ENCODE data around the gene RPLP2.

The RPLP2 gene

GRCh38 chr11:853682-854448 lies 44.1 kb downstream of the RPLP2 start:
- DNase-seq, result no peak

GRCh38 chr11:854601-855329 lies 45.0 kb downstream of the RPLP2 start:
- DNase-seq, result no peak

GRCh38 chr11:855330-855674 lies 45.5 kb downstream of the RPLP2 start:
- DNase-seq, result no peak

- DNase-seq, result no peak
These were observed 46.0 kb downstream of the RPLP2 start for GRCh38 chr11:855796-856195.

- DNase-seq, result no peak
These were observed 46.6 kb downstream of the RPLP2 start for GRCh38 chr11:856397-856796.

- no peak for DNase-seq
These were observed 48.4 kb downstream of the RPLP2 start for GRCh38 chr11:858053-858761.

- no peak for DNase-seq
These were observed 49.1 kb downstream of the RPLP2 start for GRCh38 chr11:858762-859339.

- DNase-seq, result no peak
These were observed 49.8 kb downstream of the RPLP2 start for GRCh38 chr11:859394-860131.

- no peak for DNase-seq
These were observed 50.7 kb downstream of the RPLP2 start for GRCh38 chr11:860234-861104.

- no peak for DNase-seq
These were observed 51.3 kb downstream of the RPLP2 start for GRCh38 chr11:861105-861479.

- DNase-seq, result no peak
These were observed 52.4 kb downstream of the RPLP2 start for GRCh38 chr11:862081-862661.
